ENCODE results near the gene RAPGEF4.
A peak's percentile ranks its signal among the peaks of the same experiment; 100 is the strongest.

The RAPGEF4 gene

DNA sequence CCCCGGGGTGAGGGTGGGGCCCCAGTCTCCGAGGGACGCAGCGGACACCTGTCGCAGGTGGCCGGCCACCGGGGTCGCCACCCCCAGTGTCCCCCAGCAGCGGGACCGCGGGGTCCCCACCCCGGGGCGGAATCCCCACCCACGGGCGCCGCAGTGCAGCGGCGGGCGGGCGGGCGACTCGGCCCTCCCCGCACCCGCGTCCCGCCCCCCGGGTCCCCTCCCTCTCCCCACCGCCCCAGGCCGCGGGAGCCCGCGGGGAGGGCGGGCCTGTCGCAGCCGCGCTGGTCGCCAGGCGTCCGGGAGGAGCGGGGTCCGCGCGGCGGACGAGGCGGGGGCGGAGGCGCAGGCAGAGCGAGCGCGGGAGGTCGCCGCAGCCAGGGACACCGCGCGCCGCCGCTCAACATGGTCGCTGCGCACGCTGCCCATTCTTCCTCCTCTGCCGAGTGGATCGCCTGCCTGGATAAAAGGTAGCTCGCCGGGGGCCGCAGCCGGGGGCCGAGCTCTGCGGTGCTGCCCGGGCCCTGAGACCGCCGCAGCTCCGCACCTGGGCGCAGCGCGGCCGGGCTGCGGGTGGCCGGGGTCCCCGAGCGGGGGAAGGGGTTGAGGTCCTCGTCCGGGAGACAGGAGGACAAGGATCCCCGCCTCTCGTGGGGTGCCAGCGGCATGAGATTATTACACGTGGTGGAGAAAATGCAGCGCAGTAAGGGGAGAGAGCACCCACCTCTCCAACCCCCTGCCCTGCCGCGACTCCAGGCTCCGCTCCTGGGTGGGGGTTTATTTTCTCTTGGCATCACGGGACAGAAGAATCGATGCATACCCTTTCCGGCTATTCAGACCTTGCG, at the start of gene RAPGEF4:
Gene RAPGEF4, plus strand, starts transcription at position 264 of the 842 bp plus-strand sequence. Its CDS starts 139 bp downstream, at position 403.
- DNase-seq (ENCODE audit: low spot score) = no peak
- peaks cover 4% of the 10 kb centered on the region for H3K4me1 Mint-ChIP-seq (ENCODE audit: low read depth)
- no peaks in the 10 kb centered on the region for H3K9me3 Mint-ChIP-seq
- peak within 1 kb of the TSS; percentile 12 for H3K27ac Mint-ChIP-seq
- no peaks in the 10 kb centered on the region for H3K36me3 Mint-ChIP-seq (ENCODE audit: low read depth)
- peak within 1 kb of the TSS; percentile 53 for H3K4me3 Mint-ChIP-seq
- H3K27me3 Mint-ChIP-seq (ENCODE audit: low read depth) = peaks cover 68% of the 10 kb centered on the region

- no peak overlapping the region for H3K27ac Mint-ChIP-seq
- peaks cover 10% of the 10 kb centered on the region for H3K9me3 Mint-ChIP-seq
- H3K27me3 Mint-ChIP-seq (ENCODE audit: low read depth) = peaks cover 3% of the 10 kb centered on the region
- no peak overlapping the region for H3K4me3 Mint-ChIP-seq
- DNase-seq (ENCODE audit: low spot score) = peak; percentile 54
- peaks cover 3% of the 10 kb centered on the region for H3K36me3 Mint-ChIP-seq (ENCODE audit: low read depth)
- peaks cover 21% of the 10 kb centered on the region for H3K4me1 Mint-ChIP-seq (ENCODE audit: low read depth)
Observed at GRCh38 chr2:172693037-172693436, 42.6 kb upstream of the RAPGEF4 start.

DNA sequence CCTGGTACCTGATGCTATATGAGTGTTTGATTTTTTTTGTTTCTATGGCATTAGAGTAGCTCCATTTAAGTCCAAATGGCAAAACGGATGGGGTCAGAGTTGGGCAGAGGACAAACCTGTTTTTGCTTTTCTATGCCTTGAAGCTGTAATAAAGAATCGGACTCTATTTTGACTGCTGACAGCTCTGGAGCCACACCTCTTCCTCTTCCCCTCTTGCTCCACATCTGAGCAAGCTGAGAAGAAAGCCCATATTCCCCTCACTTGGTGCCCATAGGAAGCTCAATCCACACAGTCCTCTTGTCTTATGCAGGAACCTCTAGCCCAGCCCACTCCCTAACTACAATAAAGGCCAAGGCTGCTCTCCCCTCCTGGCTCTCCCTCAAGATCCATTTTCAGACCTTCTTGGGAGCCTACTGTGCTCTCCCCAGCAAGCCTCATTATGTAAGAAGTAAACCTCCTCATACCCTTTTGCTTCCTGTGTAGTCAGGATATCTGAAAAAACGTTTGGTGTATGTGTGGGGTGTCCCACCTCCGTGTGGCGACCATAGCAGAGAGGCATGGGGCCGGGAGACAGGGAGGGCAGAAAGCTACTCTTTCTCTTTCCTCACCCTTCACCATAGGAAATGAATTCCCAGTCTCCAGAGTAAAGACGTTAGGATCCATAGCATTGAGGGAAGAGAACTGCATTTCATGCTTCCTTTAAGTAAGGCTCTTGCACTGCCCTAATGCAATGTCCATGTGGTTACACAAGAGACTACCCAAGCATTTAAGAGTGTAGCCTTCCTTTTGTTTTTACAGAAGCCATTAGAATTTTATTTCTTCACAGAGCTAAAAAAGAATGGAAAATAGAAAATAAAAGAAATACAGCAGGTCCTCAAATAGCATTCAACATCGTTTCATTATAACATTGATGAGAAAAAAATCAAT, 41.9 kb upstream of the RAPGEF4 start:
- Mint-ChIP-seq H3K9me3 (peaks cover 4% of the 10 kb centered on the region), H3K36me3 (ENCODE audit: low read depth) (peaks cover 1% of the 10 kb centered on the region), H3K27me3 (ENCODE audit: low read depth) (no peaks in the 10 kb centered on the region), H3K4me3 (no peak overlapping the region), H3K27ac (no peak overlapping the region), H3K4me1 (ENCODE audit: low read depth) (peaks cover 28% of the 10 kb centered on the region)
- no peak for DNase-seq (ENCODE audit: low spot score)

DNA sequence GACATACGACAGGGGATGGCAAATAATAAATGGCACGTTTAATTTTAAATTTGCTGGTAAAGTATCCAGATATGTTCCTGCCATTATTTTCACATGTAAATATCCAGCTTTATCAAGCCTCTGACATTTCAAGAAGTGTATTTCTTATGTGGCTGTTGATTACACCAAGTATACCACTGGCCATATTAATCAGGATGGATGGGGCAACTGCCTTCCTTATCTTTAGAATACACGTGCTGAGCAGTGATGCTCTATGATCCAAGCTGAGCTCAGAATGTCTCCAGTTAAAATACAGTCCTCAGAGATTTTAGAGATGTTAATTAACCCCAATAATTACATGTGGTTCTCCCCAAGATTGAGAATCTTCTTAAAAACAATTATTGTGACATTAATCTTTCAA, 38.3 kb upstream of the RAPGEF4 start:
- H3K9me3 Mint-ChIP-seq = no peaks in the 10 kb centered on the region
- peaks cover 5% of the 10 kb centered on the region for H3K27me3 Mint-ChIP-seq (ENCODE audit: low read depth)

DNA sequence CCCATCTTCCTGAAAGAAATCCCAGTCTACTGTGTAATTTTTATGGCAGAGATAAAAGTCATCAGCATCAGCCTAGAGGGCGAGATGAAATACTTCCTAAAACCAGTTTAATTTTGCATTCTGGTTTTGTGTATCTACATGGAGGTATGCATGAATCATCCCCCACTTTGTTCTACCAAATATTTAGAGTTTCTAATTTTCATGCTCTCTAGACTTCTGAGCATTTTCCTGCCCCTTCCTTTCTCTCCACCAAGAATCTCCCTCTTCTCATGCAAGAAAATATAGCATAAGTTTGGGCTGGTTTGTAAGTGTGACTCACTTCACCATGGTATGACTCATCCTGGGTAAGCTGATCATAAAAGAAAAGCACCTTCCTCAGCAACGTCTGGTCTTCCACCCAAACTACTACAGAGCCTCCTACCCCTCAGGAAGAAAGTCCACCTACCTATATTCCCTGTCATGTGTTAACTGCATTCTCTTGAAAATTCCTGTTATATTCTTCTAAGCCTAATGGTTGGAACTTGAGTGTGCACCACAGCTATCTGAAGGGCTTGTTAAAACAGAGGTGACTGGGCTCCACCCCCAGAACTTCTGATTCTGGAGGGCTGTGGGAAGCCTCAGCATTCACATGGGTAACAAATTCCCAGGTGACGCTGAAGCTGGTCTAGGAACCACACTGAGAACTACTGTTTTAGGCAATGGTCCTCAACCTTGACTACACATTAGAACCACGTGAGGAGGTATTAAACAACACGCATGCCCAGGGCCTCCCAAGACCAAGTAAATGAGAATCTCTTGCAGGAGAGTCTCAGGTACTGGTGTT, 37.4 kb upstream of the RAPGEF4 start:
- Mint-ChIP-seq H3K9me3 (no peaks in the 10 kb centered on the region), H3K27ac (no peak overlapping the region), H3K4me3 (no peak overlapping the region), H3K36me3 (ENCODE audit: low read depth) (no peaks in the 10 kb centered on the region), H3K27me3 (ENCODE audit: low read depth) (peaks cover 5% of the 10 kb centered on the region), H3K4me1 (ENCODE audit: low read depth) (peaks cover 18% of the 10 kb centered on the region)
- DNase-seq (ENCODE audit: low spot score) = peak; percentile 35

More for the DNA sequence above, 38.3 kb upstream of the RAPGEF4 start:
- H3K4me3 Mint-ChIP-seq = no peak overlapping the region
- no peak overlapping the region for H3K27ac Mint-ChIP-seq
- H3K36me3 Mint-ChIP-seq (ENCODE audit: low read depth) = no peaks in the 10 kb centered on the region
- no peak for DNase-seq (ENCODE audit: low spot score)
- peaks cover 23% of the 10 kb centered on the region for H3K4me1 Mint-ChIP-seq (ENCODE audit: low read depth)

DNA sequence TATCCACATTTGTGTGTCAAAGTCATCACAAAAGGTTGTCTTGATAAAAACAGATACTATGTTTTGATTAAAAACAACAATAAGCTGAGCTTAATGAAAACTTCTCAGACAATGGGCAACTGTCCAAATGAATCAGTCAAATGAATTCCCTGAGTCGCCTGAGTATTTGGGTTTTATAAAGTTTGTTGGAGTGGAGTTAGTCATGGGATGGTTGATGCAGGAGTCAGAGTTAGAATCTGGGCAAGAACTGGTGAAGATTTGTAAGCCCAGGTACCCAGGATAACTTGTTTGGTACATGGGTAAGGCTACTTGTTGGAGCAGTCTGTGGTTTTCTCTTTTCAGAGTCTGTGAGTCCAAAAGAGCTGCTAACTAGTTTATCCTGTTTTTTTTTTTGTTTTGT, 34.4 kb upstream of the RAPGEF4 start:
- Mint-ChIP-seq H3K4me1 (ENCODE audit: low read depth) (peaks cover 12% of the 10 kb centered on the region), H3K27ac (no peak overlapping the region)

GRCh38 chr2:172702451-172702850, 33.2 kb upstream of the RAPGEF4 start:
- Mint-ChIP-seq H3K4me3 (no peak overlapping the region), H3K36me3 (ENCODE audit: low read depth) (no peaks in the 10 kb centered on the region), H3K9me3 (no peaks in the 10 kb centered on the region), H3K4me1 (ENCODE audit: low read depth) (peaks cover 12% of the 10 kb centered on the region), H3K27me3 (ENCODE audit: low read depth) (peaks cover 9% of the 10 kb centered on the region), H3K27ac (no peak overlapping the region)
- DNase-seq (ENCODE audit: low spot score) = no peak

More for the DNA sequence above, 34.4 kb upstream of the RAPGEF4 start:
- Mint-ChIP-seq H3K36me3 (ENCODE audit: low read depth) (no peaks in the 10 kb centered on the region), H3K27me3 (ENCODE audit: low read depth) (peaks cover 6% of the 10 kb centered on the region), H3K9me3 (no peaks in the 10 kb centered on the region), H3K4me3 (no peak overlapping the region)
- DNase-seq (ENCODE audit: low spot score) = no peak

DNA sequence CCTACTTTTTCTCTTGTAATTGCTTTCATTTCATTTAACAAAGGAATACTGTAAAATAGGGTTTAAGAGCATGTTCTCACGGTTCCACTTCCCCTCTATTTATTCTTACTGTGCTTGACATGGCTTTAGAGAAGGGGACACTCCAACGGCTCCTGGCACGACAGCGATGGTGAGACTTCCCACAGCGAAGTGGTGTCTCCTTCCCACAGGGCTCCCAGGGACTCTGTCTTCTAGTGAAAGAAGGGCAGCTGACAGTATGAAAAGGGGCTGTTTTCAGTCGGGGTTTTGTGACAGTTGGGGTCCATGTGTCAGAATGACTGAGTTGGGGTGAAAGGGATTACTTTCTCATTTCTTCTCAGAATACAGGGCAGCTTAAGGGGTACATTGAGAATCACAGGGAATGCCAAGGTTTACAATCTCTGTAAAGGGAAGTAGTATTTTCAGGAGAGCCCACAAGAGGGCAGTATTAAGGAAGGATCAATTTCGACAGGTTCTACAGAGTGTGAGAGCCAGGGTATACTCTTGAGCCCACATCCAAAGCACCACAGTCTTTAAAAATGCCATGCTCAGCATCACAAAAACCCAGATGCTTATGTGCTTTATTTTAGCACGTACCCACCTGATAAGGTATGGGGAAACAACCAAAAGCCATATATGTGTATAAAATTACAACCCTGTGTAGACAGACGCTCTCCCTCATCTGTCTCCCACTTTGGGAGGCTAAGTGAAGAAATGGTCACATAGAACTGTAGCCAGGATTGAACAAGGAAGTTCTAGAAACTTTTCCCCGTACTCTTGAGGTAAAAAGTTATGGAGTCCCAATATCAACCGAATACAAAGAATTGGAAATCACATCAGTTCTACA, 31.3 kb upstream of the RAPGEF4 start:
- DNase-seq (ENCODE audit: low spot score) = no peak
- H3K9me3 Mint-ChIP-seq = no peaks in the 10 kb centered on the region
- H3K27ac Mint-ChIP-seq = no peak overlapping the region
- peaks cover 24% of the 10 kb centered on the region for H3K27me3 Mint-ChIP-seq (ENCODE audit: low read depth)
- H3K36me3 Mint-ChIP-seq (ENCODE audit: low read depth) = no peaks in the 10 kb centered on the region
- H3K4me1 Mint-ChIP-seq (ENCODE audit: low read depth) = no peaks in the 10 kb centered on the region
- no peak overlapping the region for H3K4me3 Mint-ChIP-seq

GRCh38 chr2:172705352-172705751, 30.3 kb upstream of the RAPGEF4 start:
- Mint-ChIP-seq H3K27ac (no peak overlapping the region), H3K4me3 (no peak overlapping the region), H3K9me3 (no peaks in the 10 kb centered on the region), H3K36me3 (ENCODE audit: low read depth) (no peaks in the 10 kb centered on the region), H3K4me1 (ENCODE audit: low read depth) (no peaks in the 10 kb centered on the region), H3K27me3 (ENCODE audit: low read depth) (peaks cover 24% of the 10 kb centered on the region)
- no peak for DNase-seq (ENCODE audit: low spot score)

DNA sequence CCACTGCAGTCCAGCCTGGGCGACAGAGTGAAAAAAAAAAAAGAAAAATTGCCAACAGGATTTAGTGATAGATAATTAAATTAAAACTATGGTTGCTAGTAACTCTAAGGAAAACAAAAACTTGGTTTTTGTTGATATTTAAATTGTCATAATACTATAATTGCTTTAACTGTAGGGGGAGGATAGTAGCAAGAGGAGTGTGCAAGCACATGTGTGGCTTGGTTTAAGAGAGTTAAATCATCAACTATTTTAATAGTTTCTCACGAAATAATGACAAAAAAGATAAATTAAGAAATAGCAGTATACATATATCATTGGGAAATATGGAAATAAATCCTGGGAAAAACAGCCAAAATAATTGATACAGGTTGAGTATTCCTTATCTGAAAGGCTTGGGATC, 27.4 kb upstream of the RAPGEF4 start:
- H3K27me3 Mint-ChIP-seq (ENCODE audit: low read depth) = peaks cover 19% of the 10 kb centered on the region
- no peaks in the 10 kb centered on the region for H3K9me3 Mint-ChIP-seq
- H3K27ac Mint-ChIP-seq = no peak overlapping the region
- H3K36me3 Mint-ChIP-seq (ENCODE audit: low read depth) = no peaks in the 10 kb centered on the region
- no peaks in the 10 kb centered on the region for H3K4me1 Mint-ChIP-seq (ENCODE audit: low read depth)
- no peak overlapping the region for H3K4me3 Mint-ChIP-seq
- DNase-seq (ENCODE audit: low spot score) = no peak

DNA sequence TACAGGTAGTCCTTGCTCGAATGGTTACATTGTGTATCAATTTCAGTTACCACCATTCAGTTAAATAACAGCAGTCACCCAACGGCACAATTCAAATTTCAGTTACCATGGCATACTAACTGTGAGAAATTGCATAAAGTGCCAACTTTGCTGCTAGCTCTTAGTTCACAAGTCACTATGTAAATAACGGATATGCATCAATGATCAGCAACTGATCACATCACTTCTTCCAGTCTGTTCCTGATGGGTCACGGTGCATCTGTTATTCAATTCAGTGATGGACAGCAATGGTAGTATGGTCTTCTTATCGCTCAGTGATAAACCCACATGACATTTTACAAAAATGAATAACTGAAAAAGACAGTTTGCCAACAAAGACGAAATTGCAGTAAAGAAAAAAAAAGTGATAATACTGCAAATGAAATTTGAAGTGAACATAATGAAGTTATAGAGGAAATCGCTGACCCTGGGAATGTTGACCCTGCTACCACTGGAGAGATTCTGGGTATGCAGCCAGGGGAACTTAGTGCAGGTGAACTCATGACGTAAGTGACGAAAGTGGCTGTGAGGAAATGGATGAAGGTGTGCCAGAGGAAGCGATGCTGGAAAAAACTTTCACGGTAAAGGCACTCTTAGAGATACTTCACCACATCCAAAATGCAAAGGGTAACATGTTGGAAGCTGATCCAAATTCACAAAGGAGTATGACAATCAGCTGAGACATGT, 25.9 kb upstream of the RAPGEF4 start:
- Mint-ChIP-seq H3K9me3 (no peaks in the 10 kb centered on the region), H3K4me1 (ENCODE audit: low read depth) (no peaks in the 10 kb centered on the region), H3K27me3 (ENCODE audit: low read depth) (peaks cover 19% of the 10 kb centered on the region), H3K36me3 (ENCODE audit: low read depth) (no peaks in the 10 kb centered on the region), H3K4me3 (no peak overlapping the region), H3K27ac (no peak overlapping the region)
- no peak for DNase-seq (ENCODE audit: low spot score)

GRCh38 chr2:172710584-172711047, 25.0 kb upstream of the RAPGEF4 start:
- Mint-ChIP-seq H3K4me1 (ENCODE audit: low read depth) (no peaks in the 10 kb centered on the region), H3K27ac (no peak overlapping the region), H3K9me3 (no peaks in the 10 kb centered on the region), H3K4me3 (no peak overlapping the region), H3K27me3 (ENCODE audit: low read depth) (peaks cover 18% of the 10 kb centered on the region), H3K36me3 (ENCODE audit: low read depth) (no peaks in the 10 kb centered on the region)
- no peak for DNase-seq (ENCODE audit: low spot score)

Data from T-helper 2 cell treated with Interferon-gamma antibody and Interleukin-4, amounts not matched to agents 5 μg/mL and 100 μg/mL, for 36 hours (primary cell).